Glomerular visceral epithelial cell (primary cell): Measurements from ENCODE around the gene PHLPP1.

Experiments
- DNase-seq: peaks from one replicate; pipeline ENCODE4 v3.0.0-alpha.2; 2016; ENCODE audit errors: extremely low spot score

PHLPP1 gene

DNA sequence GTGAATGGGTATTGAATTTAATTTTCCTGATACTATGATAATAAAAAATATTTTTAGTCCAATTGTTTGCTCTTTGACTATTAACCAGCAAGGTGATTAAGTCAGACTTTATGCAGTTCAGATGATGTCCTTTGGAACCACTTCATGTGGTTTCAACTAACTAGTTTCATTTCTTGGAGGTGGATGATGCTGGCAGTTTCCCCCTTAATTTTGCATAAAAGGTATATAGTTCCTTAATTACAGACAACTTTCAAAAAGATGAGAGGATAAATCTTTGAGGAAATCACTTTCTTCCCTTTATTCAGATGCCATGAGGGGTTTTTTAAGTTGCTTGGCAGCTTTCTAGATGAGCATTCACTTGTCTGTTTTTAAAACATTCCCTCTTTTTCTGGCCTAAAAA lies 223.1 kb downstream of the PHLPP1 start:
- no peak for DNase-seq

GRCh38 chr18:62939433-62939832 lies 224.1 kb downstream of the PHLPP1 start:
- no peak for DNase-seq

DNA sequence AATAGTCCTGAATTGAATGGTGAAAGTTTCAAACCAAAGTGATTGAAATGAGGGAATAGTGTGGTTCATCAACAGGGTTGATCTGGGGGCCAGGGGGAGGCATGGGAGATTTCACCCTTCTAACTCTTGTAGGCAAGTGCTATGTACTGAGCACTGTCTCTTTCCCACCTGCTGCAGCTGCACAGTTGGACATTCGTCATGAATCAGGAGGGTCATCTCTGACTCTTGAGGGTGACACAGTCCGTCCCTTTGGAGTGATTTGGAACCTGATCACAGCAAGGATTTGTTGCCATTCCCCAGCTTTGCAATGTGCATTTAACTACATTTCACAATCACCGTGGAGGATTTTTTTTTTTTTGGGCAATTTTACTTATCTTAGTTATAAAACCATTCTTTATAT lies 224.6 kb downstream of the PHLPP1 start:
- no peak for DNase-seq

DNA sequence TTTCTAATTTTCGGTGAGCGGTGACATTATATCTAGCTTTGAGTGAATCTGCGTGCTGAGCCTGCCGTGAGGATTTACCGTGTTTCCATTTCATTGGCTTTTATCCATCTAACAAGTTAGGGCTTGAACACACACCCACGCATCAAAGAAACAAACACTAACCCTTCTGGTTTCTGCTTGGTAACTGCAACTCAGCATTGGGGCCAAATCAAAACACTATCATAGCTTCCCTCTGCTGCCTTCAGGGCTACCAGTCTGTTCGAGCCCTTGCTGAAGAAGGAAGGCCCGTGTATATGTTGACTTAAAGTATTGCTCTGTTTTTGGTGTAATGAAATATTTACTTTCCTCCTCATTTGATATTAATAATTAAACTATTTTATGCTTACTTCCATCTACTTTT lies 227.2 kb downstream of the PHLPP1 start:
- DNase-seq = no peak

GRCh38 chr18:62944454-62944853 lies 229.1 kb downstream of the PHLPP1 start:
- no peak for DNase-seq

GRCh38 chr18:62948788-62949187 lies 233.4 kb downstream of the PHLPP1 start:
- DNase-seq = no peak

DNA sequence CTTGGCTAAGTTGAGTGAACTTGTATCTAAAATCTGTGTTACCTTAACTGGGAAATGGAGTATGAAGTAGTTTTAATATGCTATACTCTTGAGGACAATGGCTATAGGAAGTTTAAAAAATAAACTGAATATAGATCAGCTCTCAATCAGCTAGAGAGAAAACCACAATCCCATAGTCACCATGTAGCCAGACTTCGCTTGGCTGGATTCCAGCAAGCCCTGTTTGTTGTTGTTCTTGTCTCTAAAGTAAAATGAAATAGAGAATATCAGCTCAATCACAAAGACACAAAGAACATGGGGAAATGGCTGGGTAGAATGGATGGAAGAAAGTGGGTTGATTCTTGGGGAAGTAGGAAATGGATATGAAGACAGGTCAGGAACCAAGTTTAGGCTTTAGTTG lies 234.9 kb downstream of the PHLPP1 start:
- DNase-seq = no peak

DNA sequence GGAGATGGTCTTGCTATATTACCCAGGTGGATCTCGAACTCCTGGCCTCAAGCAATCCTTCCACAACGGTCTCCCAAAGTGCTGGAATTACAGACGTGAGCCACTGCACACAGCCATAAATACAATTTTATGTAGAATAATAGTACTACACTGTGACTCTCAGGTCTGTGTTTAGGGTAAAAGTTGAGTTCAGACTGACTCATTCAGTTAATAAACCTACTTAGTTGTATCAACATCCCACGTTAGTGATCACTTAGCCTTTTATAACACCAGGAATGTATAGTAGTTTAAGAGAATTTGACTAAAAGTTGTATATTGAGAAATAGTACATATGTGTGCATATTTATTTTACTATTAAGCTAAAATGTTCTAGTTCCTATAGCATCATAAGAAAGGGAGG lies 237.5 kb downstream of the PHLPP1 start:
- DNase-seq = no peak

- DNase-seq = no peak
Measured at GRCh38 chr18:62953663-62954062, 238.3 kb downstream of the PHLPP1 start.

DNA sequence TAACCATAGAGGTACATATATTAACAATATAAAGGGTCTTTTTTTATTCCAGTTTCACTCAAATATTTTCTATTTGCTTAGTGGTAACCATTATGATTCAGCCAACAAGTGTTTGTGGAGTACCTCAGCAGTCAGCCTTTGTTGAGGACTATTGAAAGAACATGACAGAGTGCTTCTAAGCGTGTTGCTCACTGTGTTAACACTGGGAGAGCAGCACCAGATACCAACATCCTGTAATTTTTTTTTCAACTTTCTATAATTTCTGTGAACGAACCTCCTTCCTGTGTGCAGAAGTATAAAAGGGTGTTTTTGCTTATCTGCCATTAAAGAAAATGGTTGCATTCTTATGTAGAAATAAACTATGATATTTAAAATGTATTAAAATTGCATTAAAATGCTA lies 239.0 kb downstream of the PHLPP1 start:
- no peak for DNase-seq

GRCh38 chr18:62957885-62958472 lies 242.6 kb downstream of the PHLPP1 start:
- peak; percentile 57 for DNase-seq

GRCh38 chr18:62959481-62959880 lies 244.1 kb downstream of the PHLPP1 start:
- DNase-seq = no peak

DNA sequence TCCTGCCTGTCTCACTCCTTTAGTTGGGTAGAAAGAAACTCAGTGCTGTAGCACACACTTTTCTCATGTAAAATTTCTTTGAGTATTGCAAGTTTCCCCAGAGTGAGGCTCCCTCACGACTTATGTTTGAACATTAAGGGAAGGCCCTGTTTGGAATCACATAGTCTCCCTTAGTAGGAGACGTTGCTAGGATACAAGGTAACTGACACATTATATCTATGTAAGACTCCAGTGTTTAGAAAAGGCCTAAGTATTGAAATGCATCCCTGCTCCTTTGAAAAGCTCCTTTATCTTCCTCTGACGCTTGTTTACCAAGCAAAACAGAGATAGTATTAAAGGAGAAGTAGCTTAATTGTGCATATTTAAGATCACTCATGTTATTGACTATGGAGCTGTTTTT lies 248.2 kb downstream of the PHLPP1 start:
- no peak for DNase-seq

DNA sequence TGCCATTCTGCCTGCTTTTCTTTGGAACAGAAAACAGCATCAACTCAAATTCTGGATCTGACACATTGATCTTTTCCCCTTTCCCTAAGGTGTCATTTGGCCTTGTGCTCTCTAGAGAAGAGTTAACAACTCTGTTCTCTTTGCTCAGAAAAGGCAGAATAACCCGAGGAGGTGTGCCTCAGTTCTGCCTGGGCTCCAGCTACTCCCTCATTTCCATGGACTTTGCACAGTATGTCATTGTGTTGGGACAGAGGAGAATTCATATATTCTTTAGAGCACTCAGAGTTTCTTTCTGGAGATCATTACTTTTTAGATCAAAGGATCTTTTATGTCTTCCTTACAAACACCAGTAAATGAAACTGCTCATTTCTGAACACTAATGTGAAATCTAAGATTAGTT lies 249.1 kb downstream of the PHLPP1 start:
- no peak for DNase-seq

DNA sequence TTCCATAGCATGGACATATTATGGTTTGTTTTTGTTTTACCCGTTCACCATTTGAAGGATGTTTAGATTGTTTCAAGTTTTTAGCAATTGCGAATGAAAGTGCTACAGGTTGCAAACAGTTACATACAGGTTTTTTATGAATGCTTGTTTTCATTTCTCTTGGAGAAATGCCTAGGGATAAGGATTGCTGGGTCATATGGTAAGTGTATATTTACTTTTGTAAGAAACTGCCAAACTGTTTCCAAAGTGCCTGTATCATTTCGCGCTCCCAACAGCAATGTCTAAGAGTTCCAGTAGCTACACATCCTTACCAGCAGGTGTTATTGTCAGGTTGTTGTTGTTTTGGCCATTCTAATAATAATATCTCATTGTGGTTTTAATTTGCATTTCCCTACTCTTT lies 251.7 kb downstream of the PHLPP1 start:
- no peak for DNase-seq

DNA sequence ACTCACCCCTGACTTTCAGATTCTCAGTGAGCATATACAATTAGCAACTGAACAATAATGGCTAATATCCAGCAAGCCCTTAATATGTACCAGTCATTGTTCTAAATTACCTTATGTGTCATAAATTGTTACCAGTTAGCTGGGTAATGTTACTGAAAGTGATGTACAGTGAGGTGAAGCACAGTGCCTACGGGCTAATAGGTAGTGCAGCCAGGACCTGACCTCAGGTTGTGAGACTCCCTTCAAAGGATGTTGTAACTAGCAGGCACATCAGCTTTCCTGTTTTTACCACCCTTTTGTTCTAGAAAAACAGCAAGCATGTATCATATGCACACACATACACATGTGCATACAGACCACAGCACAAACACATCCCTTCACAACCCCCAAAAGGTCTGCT lies 258.3 kb downstream of the PHLPP1 start:
- DNase-seq = no peak

- DNase-seq = no peak
Measured at GRCh38 chr18:62974388-62974787, 259.0 kb downstream of the PHLPP1 start.

DNA sequence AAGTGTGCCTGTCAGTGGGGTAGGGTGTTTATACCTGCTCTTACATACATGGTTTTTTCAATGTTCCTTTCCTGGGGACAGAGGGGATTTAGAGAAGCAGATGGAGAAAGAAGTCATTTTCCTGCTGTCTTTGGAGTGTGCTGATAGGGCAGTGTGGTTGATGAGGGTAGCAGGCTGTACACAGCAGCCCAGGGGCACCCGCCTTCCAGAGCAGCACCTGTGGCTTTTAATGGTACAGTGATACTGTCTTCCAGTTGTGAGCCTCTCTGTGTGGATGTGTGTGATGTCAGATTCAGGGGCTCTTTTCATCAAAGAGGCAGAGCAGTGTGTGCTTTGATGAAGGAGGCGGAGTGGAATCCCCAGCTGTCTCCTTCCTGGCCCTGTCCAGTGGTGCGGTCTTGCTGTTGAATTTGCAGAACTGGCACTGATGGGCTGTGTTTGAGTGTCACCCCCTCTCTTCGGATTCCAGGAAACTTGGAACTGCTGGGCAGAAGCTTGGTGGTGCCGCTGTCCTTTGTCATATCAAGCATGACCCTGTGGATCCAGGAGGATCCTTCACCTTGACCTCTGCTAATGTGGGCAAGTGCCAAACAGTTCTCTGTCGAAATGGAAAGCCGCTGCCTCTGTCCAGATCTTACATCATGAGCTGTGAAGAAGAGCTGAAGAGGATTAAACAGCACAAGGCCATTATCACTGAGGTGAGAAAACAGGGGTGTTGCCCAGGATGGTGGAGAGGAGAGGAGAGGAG lies 259.8 kb downstream of the PHLPP1 start:
- DNase-seq = no peak

DNA sequence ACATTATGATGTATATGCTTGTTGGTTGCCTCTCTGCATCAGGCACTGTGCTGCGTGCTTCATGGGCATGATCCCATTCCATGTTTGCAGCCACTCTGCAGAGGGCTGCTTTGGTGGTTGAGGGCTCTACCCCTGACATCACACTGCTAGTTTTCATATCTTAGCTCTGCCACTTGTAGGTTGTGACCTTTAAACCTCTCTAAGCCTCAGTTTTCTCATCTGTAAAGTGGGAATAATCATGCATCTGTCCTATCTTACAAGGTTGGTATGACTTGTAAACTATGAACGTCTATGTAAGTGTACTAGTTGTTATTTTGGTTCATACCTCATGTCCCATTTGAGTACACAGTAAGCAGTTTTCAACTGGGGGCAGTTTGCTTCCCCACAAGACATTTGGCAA lies 260.4 kb downstream of the PHLPP1 start:
- no peak for DNase-seq

- DNase-seq = no peak
Measured at GRCh38 chr18:62976227-62976626, 260.9 kb downstream of the PHLPP1 start.

DNA sequence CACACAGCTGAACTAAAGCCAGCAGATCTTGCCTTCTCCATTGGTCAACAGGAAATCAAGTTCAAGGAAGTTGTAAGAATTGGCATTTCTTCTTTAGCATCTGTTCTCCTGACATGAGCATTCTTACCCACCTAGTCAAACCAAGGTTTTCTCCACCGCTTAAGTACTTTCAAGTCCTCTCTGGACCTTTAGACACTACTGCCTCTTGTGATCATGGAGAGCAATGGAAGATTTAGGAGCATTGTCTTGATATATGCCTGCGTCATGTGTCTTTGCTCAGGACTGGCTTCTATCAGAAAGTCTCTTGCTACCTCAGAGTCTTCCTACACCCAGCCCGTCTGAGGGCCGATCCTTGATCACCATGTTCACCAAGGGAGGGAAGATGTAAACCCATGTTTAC lies 262.2 kb downstream of the PHLPP1 start:
- no peak for DNase-seq

- DNase-seq = no peak
Measured at GRCh38 chr18:62978251-62979049, 263.1 kb downstream of the PHLPP1 start.

DNA sequence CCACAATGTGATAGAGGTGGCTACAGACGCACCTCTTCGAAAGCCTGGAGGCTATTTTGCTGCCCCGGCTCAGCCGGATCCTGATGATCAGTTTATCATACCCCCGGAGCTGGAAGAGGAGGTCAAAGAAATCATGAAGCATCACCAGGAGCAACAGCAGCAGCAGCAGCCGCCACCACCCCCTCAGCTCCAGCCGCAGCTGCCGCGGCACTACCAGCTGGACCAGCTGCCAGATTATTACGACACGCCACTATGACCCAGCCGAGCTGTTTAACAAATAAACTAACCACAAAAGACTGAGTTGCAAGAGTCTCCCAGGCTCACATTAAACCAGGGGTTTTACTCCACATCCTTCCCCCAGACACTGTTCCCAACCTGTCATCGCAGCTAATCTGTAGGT lies 263.8 kb downstream of the PHLPP1 start:
- DNase-seq = peak; percentile 22
